Duodenal mucosa (tissue), 2 donors: Measurements from ENCODE around the gene DDT.
"Not testable (repeated sequence)": the region's sequence is repeated elsewhere in the genome, so short reads cannot be mapped to it uniquely, and the experiment has no call there.

Experiments used
- H3K27ac ChIP-seq: one replicate; pipeline ENCODE4 v1.7.0; 2013; ENCODE audit warnings: low read depth, low read length
- H3K27me3 ChIP-seq, 2 donors: one replicate each; pipeline ENCODE4 v1.7.0; 2013; ENCODE audit warnings: low read length in 2 of 2, control low read depth in 1 of 2; ENCODE audit not compliant: insufficient read depth in 2 of 2, control insufficient read depth in 1 of 2
- H3K36me3 ChIP-seq, 2 donors: one replicate each; pipeline ENCODE4 v1.7.0; 2013; ENCODE audit warnings: low read length in 2 of 2, control low read depth in 1 of 2; ENCODE audit not compliant: insufficient read depth in 2 of 2, control insufficient read depth in 1 of 2
- H3K4me1 ChIP-seq, 2 donors: one replicate each; pipeline ENCODE4 v1.7.0; 2013; ENCODE audit warnings: low read length in 2 of 2, control low read depth in 1 of 2; ENCODE audit not compliant: insufficient read depth in 2 of 2, control insufficient read depth in 1 of 2
- H3K4me3 ChIP-seq, 2 donors: one replicate each; pipeline ENCODE4 v1.7.0; 2013; ENCODE audit warnings: low read length in 2 of 2, low read depth in 1 of 2
- H3K9ac ChIP-seq, 2 donors: one replicate each; pipeline ENCODE4 v1.7.0; 2013; ENCODE audit warnings: low read length in 2 of 2, low read depth in 1 of 2
- H3K9me3 ChIP-seq, 2 donors: one replicate each; pipeline ENCODE4 v1.7.0; 2013; ENCODE audit warnings: low read length in 2 of 2, control low read depth in 1 of 2; ENCODE audit not compliant: control insufficient read depth in 1 of 2

Gene DDT

DNA sequence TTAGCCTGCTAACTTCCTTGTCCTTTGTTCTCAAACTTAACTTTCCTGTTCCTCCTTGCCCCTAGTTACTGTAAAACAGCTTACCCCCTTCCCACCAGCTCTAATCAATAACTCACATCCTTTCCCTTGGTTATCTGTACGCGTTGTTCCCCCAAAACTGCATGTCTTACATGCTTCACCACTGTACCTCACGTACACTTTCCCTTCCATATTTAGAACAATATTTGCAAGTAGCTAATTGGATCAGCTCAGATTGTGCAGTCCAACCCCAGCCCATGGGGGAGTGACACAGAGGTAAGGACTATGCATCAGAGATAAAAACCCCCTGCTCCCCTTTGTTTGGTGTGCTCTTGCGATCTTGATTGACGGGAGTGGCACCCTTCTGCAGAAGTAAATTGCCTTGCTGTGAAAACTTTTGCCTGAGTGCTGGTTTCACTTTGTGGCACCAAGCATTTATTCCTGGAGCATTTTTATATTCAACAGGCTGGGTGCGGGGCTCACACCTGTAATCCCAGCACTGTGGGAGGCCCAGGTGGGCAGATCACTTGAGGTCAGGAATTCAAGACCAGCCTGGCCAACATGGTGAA lies 49.1 kb downstream of the DDT start:
- H3K36me3 ChIP-seq = peaks cover 0 to 62% of the 10 kb centered on the region in 2 donors
- H3K27ac ChIP-seq = no peak overlapping the region
- no peaks in the 10 kb centered on the region for H3K4me1 ChIP-seq
- peaks cover 4 to 17% of the 10 kb centered on the region in 2 donors for H3K9me3 ChIP-seq
- H3K4me3 ChIP-seq = no peak overlapping the region
- no peaks in the 10 kb centered on the region for H3K27me3 ChIP-seq
- no peak overlapping the region for H3K9ac ChIP-seq

DNA sequence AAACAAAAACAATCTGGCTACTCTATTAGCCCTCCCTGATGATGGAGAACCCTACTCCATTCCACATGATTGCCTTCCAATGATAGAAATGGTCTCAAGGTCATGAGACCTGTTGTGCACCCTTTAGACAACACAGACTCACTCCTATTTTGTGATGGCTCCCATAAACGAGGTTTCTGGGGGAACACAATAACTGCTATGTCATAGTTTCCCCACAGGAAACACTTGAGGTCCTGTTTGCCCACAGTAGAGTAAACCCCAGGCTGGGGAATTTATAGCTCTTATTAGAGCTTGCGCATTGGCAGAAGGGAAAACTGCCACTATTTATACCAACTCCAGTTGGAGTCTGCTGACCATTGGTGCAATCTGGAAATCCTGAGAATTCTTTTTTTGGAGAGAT lies 51.3 kb downstream of the DDT start:
- no peaks in the 10 kb centered on the region for H3K4me1 ChIP-seq
- H3K27ac ChIP-seq = no peak overlapping the region
- H3K9me3 ChIP-seq = peaks cover 4 to 17% of the 10 kb centered on the region in 2 donors
- H3K27me3 ChIP-seq = no peaks in the 10 kb centered on the region
- H3K9ac ChIP-seq = no peak overlapping the region
- H3K36me3 ChIP-seq = peaks cover 0 to 54% of the 10 kb centered on the region in 2 donors
- no peak overlapping the region for H3K4me3 ChIP-seq

DNA sequence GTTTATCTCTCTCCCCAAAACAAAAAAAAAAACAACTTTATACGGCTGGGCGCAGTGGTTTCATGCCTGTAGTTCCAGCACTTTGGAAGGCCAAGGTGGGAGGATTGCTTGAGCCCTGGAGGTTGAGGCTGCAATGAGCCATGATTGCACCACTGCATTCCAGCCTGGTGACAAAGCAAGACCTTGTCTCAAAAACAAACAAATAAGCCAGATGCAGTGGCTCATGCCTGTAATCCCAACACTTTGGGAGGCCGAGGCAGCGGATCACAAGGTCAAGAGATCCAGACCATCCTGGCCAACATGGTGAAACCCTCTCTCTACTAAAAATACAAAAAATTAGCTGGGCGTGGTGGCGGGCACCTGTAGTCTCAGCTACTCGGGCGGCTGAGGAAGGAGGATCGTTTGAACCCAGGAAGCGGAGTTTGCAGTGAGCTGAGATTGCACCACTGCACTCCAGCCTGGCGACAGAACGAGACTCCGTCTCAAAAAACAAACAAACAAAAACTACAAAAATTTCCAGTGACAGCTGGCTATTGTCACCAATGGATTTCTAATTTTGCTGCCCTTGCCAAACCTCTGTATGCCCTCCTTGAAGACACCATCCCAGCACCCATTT lies 52.5 kb downstream of the DDT start:
- H3K27ac ChIP-seq, H3K27me3 ChIP-seq, H3K4me3 ChIP-seq, H3K9ac ChIP-seq, H3K4me1 ChIP-seq: not testable (repeated sequence)
- Histone ChIP-seq H3K9me3 (peaks cover 4 to 17% of the 10 kb centered on the region in 2 donors), H3K36me3 (peaks cover 0 to 52% of the 10 kb centered on the region in 2 donors)
